Activated naive CD8-positive, alpha-beta T cell treated with anti-CD3 and anti-CD28 coated beads, Interleukin-2, amount 10 ng/mL, durations not matched to agents 7 days and 5 days (primary cell): ENCODE measurements around the gene GSX1. TPM values are rescaled to one million over a fixed set of nuclear protein-coding genes. Genes with fewer than 3 reads are reported as not detected.
"Not testable (repeated sequence)": the region's sequence is repeated elsewhere in the genome, so short reads cannot be mapped to it uniquely, and the experiment has no call there.

Experiments used
- ATAC-seq: fragments of 150-1000 bp; cut with Tn5 transposase; one replicate; pipeline ENCODE4 v1.10.0; 2021; ENCODE audit warnings: low read depth, moderate library complexity
- POLR2A ChIA-PET: fragments of 350-600 bp; sonication (Branson Sonifier 250); formaldehyde crosslinking; loops from one replicate; lab custom pipeline; 2021; ENCODE audit warnings: antibody characterized with exemption; lab: Charles Lee
- DNase-seq: peaks from one replicate; pipeline ENCODE4 v3.0.0; 2021
- H3K27ac Mint-ChIP-seq: one replicate; pipeline ENCODE4 v1.8.0; 2022; ENCODE audit warnings: mild to moderate bottlenecking, mixed read lengths
- H3K27me3 Mint-ChIP-seq: one replicate; pipeline ENCODE4 v1.8.0; 2022; ENCODE audit warnings: mild to moderate bottlenecking, moderate library complexity, mixed read lengths
- H3K36me3 Mint-ChIP-seq: one replicate; pipeline ENCODE4 v1.8.0; 2021; ENCODE audit warnings: mild to moderate bottlenecking, mixed read lengths
- H3K4me1 Mint-ChIP-seq: one replicate; pipeline ENCODE4 v1.8.0; 2021; ENCODE audit warnings: mixed read lengths
- H3K4me3 Mint-ChIP-seq: one replicate; pipeline ENCODE4 v1.8.0; 2022; ENCODE audit warnings: mild to moderate bottlenecking, moderate library complexity, mixed read lengths
- H3K9me3 Mint-ChIP-seq: one replicate; pipeline ENCODE4 v1.8.0; 2021; ENCODE audit warnings: mixed read lengths
- total RNA-seq, 2 experiments: library from RNA; stranded (reverse); gene quantifications; one replicate each; pipeline ENCODE4 v1.2.3, GENCODE V29; 2021

The GSX1 gene
- not detected for total RNA-seq

- Mint-ChIP-seq H3K4me3 (peak within 1 kb of the TSS; percentile 82), H3K4me1 (peaks cover 29% of the 10 kb centered on the region), H3K9me3 (no peaks in the 10 kb centered on the region), H3K27ac (no peak within 1 kb of the TSS), H3K27me3 (peaks cover 85% of the 10 kb centered on the region), H3K36me3 (peaks cover 8% of the 10 kb centered on the region)
- DNase-seq: peak; percentile 76
- POLR2A ChIA-PET: interaction anchor here (0.5 kb wide), 1 partner anchor 1075 kb away, joined by 3 read pairs; no protein-coding TSS in a partner anchor
- peak; percentile 83 for ATAC-seq
Measured at GRCh38 chr13:27792393-27793218, at the start of gene GSX1. GSX1 (plus strand) TSS chr13:27792483; CDS start chr13:27792691, 208 bp downstream.

- peaks cover 5% of the 10 kb centered on the region for H3K27me3 Mint-ChIP-seq
- ATAC-seq (no peak), DNase-seq (no peak)
- no peak overlapping the region for H3K4me3 Mint-ChIP-seq
- H3K36me3 Mint-ChIP-seq: no peaks in the 10 kb centered on the region
- POLR2A ChIA-PET: no interaction called here
- no peak overlapping the region for H3K27ac Mint-ChIP-seq
- no peaks in the 10 kb centered on the region for H3K9me3 Mint-ChIP-seq
- no peaks in the 10 kb centered on the region for H3K4me1 Mint-ChIP-seq
Measured at GRCh38 chr13:27744801-27745200, 47.5 kb upstream of the GSX1 start.

GRCh38 chr13:27745301-27745700 lies 47.0 kb upstream of the GSX1 start:
- POLR2A ChIA-PET: no interaction called here
- Mint-ChIP-seq H3K27ac (no peak overlapping the region), H3K4me3 (no peak overlapping the region), H3K9me3 (no peaks in the 10 kb centered on the region), H3K27me3 (peaks cover 6% of the 10 kb centered on the region), H3K36me3 (no peaks in the 10 kb centered on the region), H3K4me1 (no peaks in the 10 kb centered on the region)
- DNase-seq (no peak), ATAC-seq (no peak)

- H3K36me3 Mint-ChIP-seq, H3K4me1 Mint-ChIP-seq, H3K4me3 Mint-ChIP-seq, ATAC-seq, H3K27ac Mint-ChIP-seq, H3K9me3 Mint-ChIP-seq, DNase-seq, POLR2A ChIA-PET: not testable (repeated sequence)
- peaks cover 18% of the 10 kb centered on the region for H3K27me3 Mint-ChIP-seq
Measured at GRCh38 chr13:27748143-27748542, 44.1 kb upstream of the GSX1 start.

GRCh38 chr13:27751953-27752532 lies 40.2 kb upstream of the GSX1 start:
- Mint-ChIP-seq H3K4me1 (no peaks in the 10 kb centered on the region), H3K36me3 (no peaks in the 10 kb centered on the region), H3K4me3 (no peak overlapping the region), H3K27me3 (peaks cover 17% of the 10 kb centered on the region), H3K9me3 (peaks cover 9% of the 10 kb centered on the region), H3K27ac (no peak overlapping the region)
- DNase-seq (no peak), ATAC-seq (no peak)
- POLR2A ChIA-PET: no interaction called here

GRCh38 chr13:27765650-27766049 lies 26.6 kb upstream of the GSX1 start:
- Mint-ChIP-seq H3K4me1 (peaks cover 2% of the 10 kb centered on the region), H3K27me3 (peaks cover 28% of the 10 kb centered on the region), H3K36me3 (no peaks in the 10 kb centered on the region), H3K27ac (no peak overlapping the region), H3K9me3 (no peaks in the 10 kb centered on the region), H3K4me3 (no peak overlapping the region)
- ATAC-seq (no peak), DNase-seq (no peak)
- POLR2A ChIA-PET: no interaction called here

GRCh38 chr13:27770809-27771208 lies 21.5 kb upstream of the GSX1 start:
- Mint-ChIP-seq H3K36me3 (no peaks in the 10 kb centered on the region), H3K9me3 (no peaks in the 10 kb centered on the region), H3K27me3 (peaks cover 12% of the 10 kb centered on the region), H3K4me3 (no peak overlapping the region), H3K27ac (no peak overlapping the region), H3K4me1 (no peaks in the 10 kb centered on the region)
- no peak for DNase-seq
- POLR2A ChIA-PET: no interaction called here
- peak; percentile 63 for ATAC-seq

- H3K4me1 Mint-ChIP-seq: no peaks in the 10 kb centered on the region
- peaks cover 25% of the 10 kb centered on the region for H3K27me3 Mint-ChIP-seq
- POLR2A ChIA-PET: no interaction called here
- no peak for DNase-seq
- H3K4me3 Mint-ChIP-seq: no peak overlapping the region
- no peak for ATAC-seq
- no peaks in the 10 kb centered on the region for H3K36me3 Mint-ChIP-seq
- no peaks in the 10 kb centered on the region for H3K9me3 Mint-ChIP-seq
- no peak overlapping the region for H3K27ac Mint-ChIP-seq
Measured at GRCh38 chr13:27772651-27773425, 19.4 kb upstream of the GSX1 start.

- no peaks in the 10 kb centered on the region for H3K4me1 Mint-ChIP-seq
- H3K36me3 Mint-ChIP-seq: no peaks in the 10 kb centered on the region
- H3K27me3 Mint-ChIP-seq: peaks cover 34% of the 10 kb centered on the region
Measured at GRCh38 chr13:27774169-27774568, 18.1 kb upstream of the GSX1 start.

GRCh38 chr13:27774651-27775050 lies 17.6 kb upstream of the GSX1 start:
- Mint-ChIP-seq H3K36me3 (no peaks in the 10 kb centered on the region), H3K4me1 (no peaks in the 10 kb centered on the region), H3K27ac (no peak overlapping the region), H3K4me3 (no peak overlapping the region), H3K9me3 (no peaks in the 10 kb centered on the region), H3K27me3 (peaks cover 35% of the 10 kb centered on the region)
- DNase-seq (no peak), ATAC-seq (no peak)
- POLR2A ChIA-PET: no interaction called here

More at GRCh38 chr13:27774169-27774568, 18.1 kb upstream of the GSX1 start:
- no peak for DNase-seq
- no peak for ATAC-seq
- Mint-ChIP-seq H3K27ac (no peak overlapping the region), H3K9me3 (no peaks in the 10 kb centered on the region), H3K4me3 (no peak overlapping the region)
- POLR2A ChIA-PET: no interaction called here

GRCh38 chr13:27775943-27776342 lies 16.3 kb upstream of the GSX1 start:
- Mint-ChIP-seq H3K4me1 (no peaks in the 10 kb centered on the region), H3K36me3 (no peaks in the 10 kb centered on the region), H3K9me3 (no peaks in the 10 kb centered on the region), H3K4me3 (no peak overlapping the region), H3K27me3 (peaks cover 44% of the 10 kb centered on the region), H3K27ac (no peak overlapping the region)
- no peak for ATAC-seq
- POLR2A ChIA-PET: no interaction called here
- no peak for DNase-seq

- no peak for DNase-seq
- peaks cover 67% of the 10 kb centered on the region for H3K27me3 Mint-ChIP-seq
- no peak for ATAC-seq
- POLR2A ChIA-PET: no interaction called here
- no peaks in the 10 kb centered on the region for H3K9me3 Mint-ChIP-seq
- no peak overlapping the region for H3K27ac Mint-ChIP-seq
- no peaks in the 10 kb centered on the region for H3K4me1 Mint-ChIP-seq
- H3K4me3 Mint-ChIP-seq: no peak overlapping the region
- no peaks in the 10 kb centered on the region for H3K36me3 Mint-ChIP-seq
Measured at GRCh38 chr13:27782151-27782550, 10.1 kb upstream of the GSX1 start.

- POLR2A ChIA-PET: no interaction called here
- Mint-ChIP-seq H3K36me3 (no peaks in the 10 kb centered on the region), H3K4me3 (no peak overlapping the region), H3K27me3 (peaks cover 65% of the 10 kb centered on the region), H3K9me3 (no peaks in the 10 kb centered on the region), H3K4me1 (no peaks in the 10 kb centered on the region), H3K27ac (no peak overlapping the region)
- DNase-seq (no peak), ATAC-seq (no peak)
Measured at GRCh38 chr13:27783111-27783510, 9.2 kb upstream of the GSX1 start.
